Stimulated activated CD4-positive, alpha-beta T cell treated with anti-CD3 and anti-CD28 coated beads, Interleukin-1b, Interleukin-23, amount 100 ng/mL, for 24 hours (primary cell): ENCODE results near the gene DMAC1.

Experiments used
- DNase-seq, 4 experiments: peaks; one replicate each; pipeline ENCODE4 v3.0.0-alpha.2; 2020; ENCODE audit warnings: low read depth in 4 of 4, low spot score in 1 of 4

DMAC1 gene, protein sequence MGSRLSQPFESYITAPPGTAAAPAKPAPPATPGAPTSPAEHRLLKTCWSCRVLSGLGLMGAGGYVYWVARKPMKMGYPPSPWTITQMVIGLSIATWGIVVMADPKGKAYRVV

GRCh38 chr9:7799234-7799943, at the start of gene DMAC1:
Gene DMAC1 (minus strand): TSS chr9:7799778. CDS start chr9:7799734, 44 bp downstream.
- DNase-seq = peak; percentile 47 to 66 (median 54)

GRCh38 chr9:7849362-7849761, 49.8 kb upstream of the DMAC1 start:
- no peak for DNase-seq

DNA sequence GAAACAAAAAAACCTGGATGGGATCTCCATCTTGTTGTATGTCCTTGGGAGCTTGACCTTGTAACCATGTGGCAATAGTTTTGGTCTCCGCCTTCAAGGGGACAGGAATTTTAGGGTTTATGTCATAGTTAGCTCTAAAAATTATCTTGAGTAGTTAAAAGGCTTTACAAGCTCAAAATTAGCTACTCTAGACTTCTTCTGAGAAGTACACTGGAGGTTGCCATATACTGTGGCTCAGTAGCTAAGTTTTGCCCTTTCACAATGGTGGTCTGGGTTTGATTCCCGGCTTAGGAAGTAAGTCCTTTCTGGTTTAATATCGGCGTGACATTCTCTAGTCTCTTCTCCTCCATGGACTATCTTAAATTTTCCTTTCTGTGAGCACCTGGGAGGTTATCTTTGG, 48.9 kb upstream of the DMAC1 start:
- DNase-seq = no peak

GRCh38 chr9:7844242-7844641, 44.7 kb upstream of the DMAC1 start:
- DNase-seq = no peak

DNA sequence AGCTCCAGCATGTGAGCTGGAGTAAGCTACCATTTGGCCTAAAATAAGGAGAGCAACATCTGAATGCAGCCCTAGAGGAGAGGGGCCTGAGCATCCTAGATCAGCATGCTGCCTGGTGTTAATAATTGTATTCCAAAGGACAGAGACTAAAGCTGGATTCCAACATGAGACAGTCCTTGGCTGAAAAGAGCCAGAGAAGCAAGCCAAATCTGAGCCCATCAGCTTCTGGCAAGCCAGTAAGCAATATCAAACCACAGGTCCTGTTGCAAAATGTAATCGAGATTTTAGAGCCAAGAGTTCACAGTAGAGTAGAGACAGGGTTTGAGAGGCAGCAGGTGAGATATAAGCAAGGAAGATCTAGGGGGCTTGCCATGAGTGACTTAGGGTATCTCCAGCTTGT, 42.3 kb upstream of the DMAC1 start:
- no peak for DNase-seq

GRCh38 chr9:7834531-7834930, 35.0 kb upstream of the DMAC1 start:
- DNase-seq = no peak

DNA sequence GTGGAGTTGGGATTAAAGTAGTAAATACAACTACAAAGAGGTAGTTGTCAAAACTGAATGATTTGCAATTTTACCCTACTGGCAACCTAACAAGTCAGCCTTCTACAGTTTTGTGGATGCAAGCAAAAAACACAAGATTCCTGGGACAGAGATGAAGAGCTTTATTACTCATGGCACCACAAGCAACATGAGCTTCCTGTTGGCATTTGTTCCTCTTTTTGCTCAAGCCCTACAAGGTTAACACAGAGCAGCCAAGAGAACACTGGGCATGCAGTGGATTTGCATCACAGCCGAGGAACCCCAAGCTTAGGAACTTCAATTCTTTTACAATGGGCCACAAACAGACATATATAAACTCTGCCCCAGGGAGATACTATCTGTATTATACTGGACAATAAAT, 28.8 kb upstream of the DMAC1 start:
- DNase-seq = no peak

- DNase-seq = no peak
Observed at GRCh38 chr9:7827792-7828191, 28.2 kb upstream of the DMAC1 start.

DNA sequence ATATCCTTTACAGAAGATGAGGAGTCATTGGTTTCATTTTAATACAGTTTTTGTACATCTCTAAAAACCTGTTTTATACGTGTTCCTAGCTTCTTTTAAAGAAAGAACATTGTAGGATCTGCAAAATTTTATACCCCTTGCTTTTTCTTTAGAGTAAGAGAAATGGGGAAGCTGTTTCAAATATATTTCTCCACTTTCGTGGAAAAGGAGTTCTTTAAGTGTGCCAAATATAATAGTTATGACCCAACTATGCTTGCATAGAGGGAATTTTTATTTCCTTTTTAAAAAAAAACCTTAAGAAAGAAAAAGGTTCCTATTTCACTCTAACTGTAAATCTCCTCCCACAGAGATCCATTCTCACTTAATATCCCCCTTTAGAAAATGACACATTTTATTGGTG, 27.5 kb upstream of the DMAC1 start:
- no peak for DNase-seq

- no peak for DNase-seq
Observed at GRCh38 chr9:7823651-7824050, 24.1 kb upstream of the DMAC1 start.

DNA sequence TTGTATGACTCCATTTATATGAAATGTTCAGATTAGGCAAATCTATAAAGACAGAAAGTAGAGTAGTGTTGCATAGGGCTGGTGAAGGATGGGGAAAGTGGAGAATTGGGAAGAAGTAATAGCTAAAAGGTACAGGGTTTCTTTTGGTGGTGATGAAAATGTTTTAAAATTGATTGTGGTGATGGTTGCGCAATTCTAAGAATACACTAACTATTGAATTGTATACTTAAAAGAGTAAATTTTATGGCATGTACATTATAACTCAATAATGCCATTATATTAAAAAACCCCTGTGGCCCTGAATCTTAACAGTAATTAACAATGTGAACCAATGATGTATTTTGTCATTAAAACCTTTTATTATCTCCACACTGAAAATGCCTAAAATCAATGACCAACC, 20.4 kb upstream of the DMAC1 start:
- no peak for DNase-seq

GRCh38 chr9:7816021-7816420, 16.4 kb upstream of the DMAC1 start:
- DNase-seq = no peak

- no peak for DNase-seq
Observed at GRCh38 chr9:7813030-7813429, 13.5 kb upstream of the DMAC1 start.

GRCh38 chr9:7811677-7812076, 12.1 kb upstream of the DMAC1 start:
- DNase-seq = no peak

- DNase-seq = no peak
Observed at GRCh38 chr9:7802666-7803065, 3.1 kb upstream of the DMAC1 start.

DNA sequence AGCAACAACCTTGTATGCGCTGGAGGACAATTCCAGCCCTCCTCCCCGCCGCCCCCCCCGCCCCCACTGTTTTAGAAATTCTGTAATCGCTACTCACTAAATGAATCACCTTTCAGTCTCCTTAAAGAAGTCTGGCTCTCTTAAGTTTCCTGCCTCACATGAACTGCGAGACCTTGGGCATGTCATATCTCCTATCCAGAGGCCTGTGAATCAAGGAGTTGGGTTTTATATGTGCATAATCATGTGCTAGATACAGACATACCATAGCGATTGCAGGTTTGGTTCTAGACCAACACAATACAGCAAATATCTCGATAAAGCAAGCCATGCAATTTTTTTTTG, 337 bp upstream of the DMAC1 start:
- no peak for DNase-seq

DNA sequence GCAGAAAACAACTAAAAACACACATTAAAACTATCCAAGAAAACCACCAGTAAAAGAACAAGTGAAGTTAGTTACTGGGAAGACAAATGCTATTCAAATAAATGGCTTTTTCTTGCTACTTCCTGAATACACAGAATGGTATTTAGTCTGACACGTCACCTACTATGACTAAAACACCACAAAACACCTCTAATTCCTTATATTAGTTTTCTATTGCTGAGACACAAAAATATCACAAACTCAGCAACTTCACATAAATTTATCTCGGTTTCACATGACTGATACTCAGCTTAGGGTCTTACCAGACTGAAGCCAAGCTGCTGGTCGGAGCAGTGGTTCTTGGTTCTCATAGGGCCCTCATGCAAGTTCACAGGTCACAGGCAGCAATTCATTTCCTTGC, 5.4 kb downstream of the DMAC1 start:
- DNase-seq = no peak

- no peak for DNase-seq
Observed at GRCh38 chr9:7791394-7791793, 8.2 kb downstream of the DMAC1 start.

DNA sequence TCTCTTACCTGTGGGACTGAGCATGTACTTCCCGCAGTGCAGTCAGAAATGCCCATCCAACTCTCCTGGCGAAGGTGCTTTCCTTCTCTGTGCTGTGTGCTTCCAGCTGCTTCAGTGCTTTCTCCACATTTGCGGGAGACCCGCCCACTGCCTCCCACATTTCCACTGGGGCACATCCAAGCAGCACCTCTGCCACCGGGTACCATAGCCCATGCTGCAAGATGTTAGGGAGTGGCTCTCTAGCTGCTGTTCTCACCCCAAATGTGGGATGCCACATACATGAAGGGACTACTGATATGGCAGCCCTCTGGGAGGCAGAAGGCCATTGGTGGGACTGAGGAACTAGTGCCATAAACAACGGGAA, 8.8 kb downstream of the DMAC1 start:
- DNase-seq = no peak

DNA sequence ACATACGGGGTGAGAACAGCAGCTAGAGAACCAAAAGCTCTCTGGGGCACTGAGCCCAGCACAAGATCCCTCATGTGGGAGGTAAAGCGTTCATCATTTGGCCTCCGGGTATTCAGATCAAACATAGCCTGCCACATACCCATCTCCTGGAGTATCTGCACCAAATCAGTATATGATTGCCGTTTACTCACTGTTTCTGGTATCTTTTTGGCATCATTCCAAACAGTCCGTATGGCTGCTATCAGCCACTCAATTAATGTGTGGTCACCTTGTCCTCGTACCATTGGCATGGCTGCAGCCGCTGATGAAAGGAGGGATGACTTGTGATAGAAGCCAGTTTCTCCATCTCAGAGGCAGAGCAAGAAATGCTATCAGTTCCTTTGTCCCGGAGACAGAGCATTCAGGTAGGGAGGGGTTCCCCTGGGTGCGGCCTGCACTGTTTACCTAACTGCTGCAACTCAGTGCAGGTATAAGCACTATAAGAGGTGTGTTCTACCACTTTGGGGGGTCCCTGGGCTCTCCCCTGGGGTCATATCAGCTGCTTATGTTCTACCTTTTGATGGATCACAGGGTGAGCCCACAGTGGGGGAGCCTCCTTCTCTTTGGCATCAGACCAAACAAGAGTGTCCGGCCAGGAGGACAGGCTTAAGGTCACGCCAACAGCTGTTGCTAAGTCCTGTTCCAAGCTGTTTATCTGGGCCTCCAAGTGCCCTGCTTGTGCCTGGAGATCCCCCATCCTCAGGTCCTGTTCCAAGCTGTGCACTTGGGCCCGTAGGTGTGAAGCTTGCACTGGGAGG, 9.4 kb downstream of the DMAC1 start:
- no peak for DNase-seq

DNA sequence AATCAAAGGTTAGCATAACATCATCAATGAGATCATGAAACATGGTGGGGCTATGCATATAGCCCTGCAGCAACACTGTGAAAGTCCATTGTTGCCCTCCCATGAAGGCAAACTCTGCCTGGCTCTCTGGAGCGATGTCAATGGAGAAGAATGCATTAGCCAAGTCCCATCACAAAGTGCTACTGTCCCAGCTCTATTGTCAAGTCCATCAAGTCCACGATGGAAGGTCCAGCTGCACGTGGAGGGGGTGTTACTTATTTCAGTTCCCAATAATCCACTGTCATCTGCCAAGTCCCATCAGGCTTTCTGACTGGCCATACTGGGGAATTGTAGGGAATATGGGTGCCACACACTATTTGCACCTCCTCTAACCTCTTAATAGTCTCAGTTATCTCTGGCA, 10.8 kb downstream of the DMAC1 start:
- DNase-seq = no peak

DNA sequence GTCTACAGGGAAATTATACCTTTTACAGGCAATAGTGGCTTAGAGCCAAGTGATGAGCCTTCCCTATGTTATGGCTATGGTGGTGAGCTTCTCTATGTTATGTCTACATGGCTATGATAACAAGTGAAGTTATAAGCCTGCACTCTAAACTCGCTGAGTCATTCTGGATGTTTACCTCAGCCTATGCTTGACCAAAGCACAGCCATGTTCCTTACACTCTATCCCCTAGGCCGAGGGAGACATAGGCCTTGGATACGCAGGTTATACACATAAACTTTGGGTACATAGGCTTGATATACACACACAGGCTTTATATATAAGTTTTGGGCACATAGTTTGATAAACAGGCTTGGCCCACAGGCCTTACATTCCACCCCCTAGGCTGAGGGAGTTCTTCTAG, 13.8 kb downstream of the DMAC1 start:
- no peak for DNase-seq

DNA sequence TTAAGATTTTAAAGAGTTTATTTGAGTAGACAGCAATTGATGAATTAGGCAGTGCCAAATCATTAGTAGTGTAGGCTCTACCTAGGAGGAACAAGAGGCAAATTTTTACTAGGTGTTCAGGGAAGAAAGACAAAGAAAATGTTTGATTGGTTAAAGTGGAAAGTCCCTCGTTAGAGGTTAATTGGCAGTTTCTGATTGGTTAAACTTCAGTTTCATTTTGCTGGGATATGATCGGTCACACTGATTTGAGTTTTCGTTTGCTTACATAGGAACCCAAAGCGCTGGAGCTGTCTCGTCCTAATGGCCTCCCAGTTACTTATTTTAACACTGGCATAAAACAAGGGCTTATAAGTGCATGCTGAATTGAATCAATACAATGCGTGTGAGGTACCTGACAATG, 15.1 kb downstream of the DMAC1 start:
- DNase-seq = no peak
